ENCODE measurements around the gene TSC2.
"Not testable (repeated sequence)": the region's sequence is repeated elsewhere in the genome, so short reads cannot be mapped to it uniquely, and the experiment has no call there.

GRCh38 chr16:2133797-2134196 is 86.0 kb downstream of the TSC2 start:
- TF ChIP-seq CTCF (IDR thresholded peaks at IDR 0.05; ENCODE audit: poor library complexity); EZH2phosphoT487 (IDR thresholded peaks at IDR 0.05; ENCODE audit: low read depth, severe bottlenecking, unreplicated experiment); EZH2 (IDR thresholded peaks at IDR 0.05; ENCODE audit: borderline replicate concordance): not testable (repeated sequence)

All from hepatocyte (in vitro differentiated cells).